Mononuclear cell (primary cell): Measurements from ENCODE around the gene MMEL1. TPM values are rescaled to one million over a fixed set of nuclear protein-coding genes. Genes with fewer than 3 reads are reported as not detected.

ENCODE experiments used
- total RNA-seq: library from RNA; depleted of rRNA; stranded (reverse); fragments of >200 nt; gene quantifications from one replicate; pipeline ENCODE4 v1.2.3, GENCODE V29; 2012

The MMEL1 gene
- total RNA-seq, 1 donor, result 0.63 TPM

Other genes with a start within 250 kb of the MMEL1 start
- gene MORN1, start 241.5 kb downstream of the MMEL1 start, total RNA-seq, result 4.2 TPM
- 18.8 TPM for gene RER1, start 241.2 kb downstream of the MMEL1 start, total RNA-seq
- 7.5 TPM for gene PEX10, start 220.5 kb downstream of the MMEL1 start, total RNA-seq
- 4.7 TPM for gene PLCH2, start 156.7 kb downstream of the MMEL1 start, total RNA-seq
- 33.5 TPM for gene PANK4, start 106.4 kb downstream of the MMEL1 start, total RNA-seq
- gene HES5, start 102.8 kb downstream of the MMEL1 start, total RNA-seq, result not detected
- 127 TPM for gene TNFRSF14, start 76.6 kb downstream of the MMEL1 start, total RNA-seq
- 4.2 TPM for gene PRXL2B, start 46.2 kb downstream of the MMEL1 start, total RNA-seq
- gene TTC34, start 168.7 kb upstream of the MMEL1 start, total RNA-seq, result 0.10 TPM